WTC11 (cell line): ENCODE results near the gene ESYT3. TPM values are rescaled to one million over a fixed set of nuclear protein-coding genes. Genes with fewer than 3 reads are reported as not detected.

Experiments
- ATAC-seq: fragments of 200-7000 bp; cut with Tn5 transposase; 2 replicates; pipeline ENCODE4 v1.10.0; 2021; ENCODE audit warnings: mild to moderate bottlenecking, moderate library complexity
- CTCF ChIA-PET: fragments of 300-600 bp; sonication (Branson Sonifier 250); formaldehyde crosslinking; loops from one replicate; lab custom pipeline; 2021; ENCODE audit warnings: antibody characterized with exemption; lab: Charles Lee
- POLR2A ChIA-PET: fragments of 350-600 bp; sonication (Branson Sonifier 250); formaldehyde crosslinking; loops from one replicate; lab custom pipeline; 2021; ENCODE audit warnings: antibody characterized with exemption; lab: Charles Lee
- DNase-seq: peaks from one replicate; pipeline ENCODE4 v3.0.0; 2021; ENCODE audit warnings: low spot score
- H3K27ac Mint-ChIP-seq: 2 replicates; pipeline ENCODE4 v1.8.0; 2021; ENCODE audit warnings: mixed read lengths
- H3K27me3 Mint-ChIP-seq: 2 replicates; pipeline ENCODE4 v1.8.0; 2021; ENCODE audit warnings: low read depth, mild to moderate bottlenecking, moderate library complexity, mixed read lengths
- H3K36me3 Mint-ChIP-seq: 2 replicates; pipeline ENCODE4 v1.8.0; 2021; ENCODE audit warnings: mixed read lengths
- H3K4me1 Mint-ChIP-seq: 2 replicates; pipeline ENCODE4 v1.8.0; 2022; ENCODE audit warnings: mixed read lengths
- H3K4me3 Mint-ChIP-seq: 2 replicates; pipeline ENCODE4 v1.8.0; 2021; ENCODE audit warnings: mild to moderate bottlenecking, moderate library complexity, mixed read lengths
- H3K9me3 Mint-ChIP-seq: 2 replicates; pipeline ENCODE4 v1.8.0; 2021; ENCODE audit warnings: mixed read lengths
- ARID4B ChIP-seq: sonication (generic); formaldehyde crosslinking; IDR thresholded peaks from 2 replicates; pipeline ENCODE4 v1.8.0; 2023; ENCODE audit warnings: missing genetic modification reagents, mild to moderate bottlenecking, borderline replicate concordance
- ATF1 ChIP-seq: sonication (generic); formaldehyde crosslinking; IDR thresholded peaks from 2 replicates; pipeline ENCODE4 v1.8.1; 2023; ENCODE audit warnings: mild to moderate bottlenecking, moderate library complexity, missing genetic modification reagents
- CBFB ChIP-seq: sonication (generic); formaldehyde crosslinking; IDR thresholded peaks from 2 replicates; pipeline ENCODE4 v1.8.1; 2022; ENCODE audit warnings: mild to moderate bottlenecking, low read depth, missing genetic modification reagents
- CREB1 ChIP-seq: sonication (generic); formaldehyde crosslinking; IDR thresholded peaks from 2 replicates; pipeline ENCODE4 v1.8.0; 2023; ENCODE audit warnings: mild to moderate bottlenecking, missing genetic modification reagents
- ERG ChIP-seq: fragments of 250-450 bp; sonication (Bioruptor Pico); IDR thresholded peaks from 2 replicates; pipeline ENCODE4 v1.8.0; 2021; ENCODE audit warnings: mild to moderate bottlenecking
- GTF2I ChIP-seq: fragments of 250-450 bp; sonication (Bioruptor Pico); conservative IDR thresholded peaks from 2 replicates; pipeline ENCODE4 v1.4.0; 2021; ENCODE audit warnings: mild to moderate bottlenecking
- KAT7 ChIP-seq: sonication (generic); formaldehyde crosslinking; IDR thresholded peaks from 2 replicates; pipeline ENCODE4 v1.8.1; 2023; ENCODE audit warnings: missing genetic modification reagents, mild to moderate bottlenecking, borderline replicate concordance
- MAX ChIP-seq: sonication (generic); formaldehyde crosslinking; IDR thresholded peaks from 2 replicates; pipeline ENCODE4 v1.8.0; 2022; ENCODE audit warnings: mild to moderate bottlenecking, missing genetic modification reagents
- NFE2L1 ChIP-seq: sonication (generic); formaldehyde crosslinking; IDR thresholded peaks from 2 replicates; pipeline ENCODE4 v1.8.1; 2023; ENCODE audit warnings: missing genetic modification reagents
- PRDM15 ChIP-seq: sonication (generic); formaldehyde crosslinking; IDR thresholded peaks from 2 replicates; pipeline ENCODE4 v1.8.0; 2022; ENCODE audit warnings: missing genetic modification reagents
- PREB ChIP-seq: sonication (generic); formaldehyde crosslinking; IDR thresholded peaks from 2 replicates; pipeline ENCODE4 v1.8.1; 2022; ENCODE audit warnings: mild to moderate bottlenecking, missing genetic modification reagents, moderate library complexity, borderline replicate concordance
- SMAD3 ChIP-seq: sonication (generic); formaldehyde crosslinking; IDR thresholded peaks from 2 replicates; pipeline ENCODE4 v1.8.0; 2022; ENCODE audit warnings: missing genetic modification reagents, mild to moderate bottlenecking, borderline replicate concordance
- STAT6 ChIP-seq: sonication (generic); formaldehyde crosslinking; conservative IDR thresholded peaks from 2 replicates; pipeline ENCODE4 v1.8.1; 2023; ENCODE audit warnings: mild to moderate bottlenecking, low read depth, missing genetic modification reagents, moderate library complexity
- TEAD4 ChIP-seq: sonication (generic); formaldehyde crosslinking; IDR thresholded peaks from 2 replicates; pipeline ENCODE4 v1.8.0; 2022; ENCODE audit warnings: mild to moderate bottlenecking, missing genetic modification reagents
- ZBTB43 ChIP-seq: sonication (generic); formaldehyde crosslinking; IDR thresholded peaks from 2 replicates; pipeline ENCODE4 v1.8.1; 2023; ENCODE audit warnings: mild to moderate bottlenecking, missing genetic modification reagents
- ZNF532 ChIP-seq: fragments of 250-450 bp; sonication (Bioruptor Pico); IDR thresholded peaks from 2 replicates; pipeline ENCODE4 v1.9.0; 2021; ENCODE audit warnings: mild to moderate bottlenecking, borderline replicate concordance
- total RNA-seq: library from RNA; stranded (reverse); gene quantifications from 3 replicates; pipeline ENCODE4 v1.2.3, GENCODE V29; 2021

ESYT3 gene
- total RNA-seq, 1 experiment from 2014 or later: 6.4 TPM

- ChIA-PET CTCF (interaction anchor here (1.3 kb wide), 1 partner anchor 14 kb away, joined by 5 read pairs; no protein-coding TSS in a partner anchor), POLR2A (no interaction called here)
- Mint-ChIP-seq H3K4me1 (peaks cover 14% of the 10 kb centered on the region), H3K36me3 (peaks cover 28% of the 10 kb centered on the region), H3K9me3 (peaks cover 27% of the 10 kb centered on the region), H3K27me3 (peaks cover under 1% of the 10 kb centered on the region), H3K4me3 (no peak overlapping the region), H3K27ac (no peak overlapping the region)
- ATAC-seq: no peak
- DNase-seq: no peak
- TF ChIP-seq KAT7 (no peak), STAT6 (no peak), CBFB (no peak), NFE2L1 (no peak), PRDM15 (CRISPR knock-in tag) (no peak), PREB (CRISPR knock-in tag) (no peak), TEAD4 (CRISPR knock-in tag) (no peak), CREB1 (CRISPR knock-in tag) (no peak), MAX (CRISPR knock-in tag) (no peak), GTF2I (CRISPR knock-in tag) (no peak), ERG (CRISPR knock-in tag) (no peak), SMAD3 (CRISPR knock-in tag) (no peak), ZBTB43 (CRISPR knock-in tag) (no peak), ZNF532 (CRISPR knock-in tag) (no peak), ATF1 (CRISPR knock-in tag) (no peak), ARID4B (CRISPR knock-in tag) (no peak)
Observed at GRCh38 chr3:138493804-138494606, 59.6 kb downstream of the ESYT3 start.
